Vagina (tissue), 2 donors: ENCODE measurements around the gene CPM. TPM values are rescaled to one million over a fixed set of nuclear protein-coding genes. Genes with fewer than 3 reads are reported as not detected.
A peak's percentile ranks its signal among the peaks of the same experiment; 100 is the strongest.
"Not testable (repeated sequence)": the region's sequence is repeated elsewhere in the genome, so short reads cannot be mapped to it uniquely, and the experiment has no call there.

Experiments used
- DNase-seq, 2 donors: peaks; one replicate each; pipeline ENCODE4 v3.0.0-alpha.2; 2017; ENCODE audit errors: extremely low spot score in 2 of 2
- H3K27ac ChIP-seq: fragments of 200-600 bp; sonication (generic); one replicate; pipeline ENCODE4 v1.5.1; 2019
- H3K27me3 ChIP-seq: fragments of 200-600 bp; sonication (generic); one replicate; pipeline ENCODE4 v1.5.1; 2019
- H3K36me3 ChIP-seq, 2 donors: fragments of 200-600 bp; sonication (generic); one replicate each; pipeline ENCODE4 v1.5.1; 2017 to 2019
- H3K4me1 ChIP-seq: fragments of 200-600 bp; sonication (generic); one replicate; pipeline ENCODE4 v1.5.1; 2019
- H3K4me3 ChIP-seq, 2 donors: fragments of 200-600 bp; sonication (generic); 1 replicate in 1 of 2; 2 replicates in 1 of 2; pipeline ENCODE4 v1.5.1; 2016 to 2019
- H3K9me3 ChIP-seq: fragments of 200-600 bp; sonication (generic); one replicate; pipeline ENCODE4 v1.5.1; 2019
- CTCF ChIP-seq, 3 experiments: fragments of 450-650 bp in 2 of 3; fragments of 200-600 bp in 1 of 3; sonication (generic) in 1 of 3; IDR thresholded peaks; one replicate each; pipeline ENCODE4 v1.5.1; 2017 to 2019; ENCODE audit warnings: antibody characterized with exemption in 3 of 3, mild to moderate bottlenecking in 2 of 3, moderate library complexity in 2 of 3
- POLR2A ChIP-seq, 2 donors: fragments of 450-650 bp; IDR thresholded peaks; one replicate each; pipeline ENCODE4 v1.6.1; 2017; ENCODE audit warnings: antibody characterized with exemption in 2 of 2, mild to moderate bottlenecking in 2 of 2, moderate library complexity in 2 of 2
- POLR2AphosphoS5 ChIP-seq, 2 donors: sonication (generic); formaldehyde crosslinking; IDR thresholded peaks; one replicate each; pipeline ENCODE4 v1.9.0; 2017; ENCODE audit warnings: antibody characterized with exemption in 2 of 2, mild to moderate bottlenecking in 2 of 2, low read depth in 1 of 2; ENCODE audit not compliant: insufficient read depth in 1 of 2
- intact Hi-C: fragments of 100-400 bp; cut with DNase I; formaldehyde crosslinking; loops from one replicate; pipeline ENCODE4 v1.15.1; 2023
- total RNA-seq: library from RNA; depleted of rRNA; stranded (reverse); fragments of >200 nt; gene quantifications from one replicate; pipeline ENCODE4 v1.2.3, GENCODE V29; 2016

CPM gene
- total RNA-seq, 1 donor from 2014 or later, result 35.4 TPM

DNA sequence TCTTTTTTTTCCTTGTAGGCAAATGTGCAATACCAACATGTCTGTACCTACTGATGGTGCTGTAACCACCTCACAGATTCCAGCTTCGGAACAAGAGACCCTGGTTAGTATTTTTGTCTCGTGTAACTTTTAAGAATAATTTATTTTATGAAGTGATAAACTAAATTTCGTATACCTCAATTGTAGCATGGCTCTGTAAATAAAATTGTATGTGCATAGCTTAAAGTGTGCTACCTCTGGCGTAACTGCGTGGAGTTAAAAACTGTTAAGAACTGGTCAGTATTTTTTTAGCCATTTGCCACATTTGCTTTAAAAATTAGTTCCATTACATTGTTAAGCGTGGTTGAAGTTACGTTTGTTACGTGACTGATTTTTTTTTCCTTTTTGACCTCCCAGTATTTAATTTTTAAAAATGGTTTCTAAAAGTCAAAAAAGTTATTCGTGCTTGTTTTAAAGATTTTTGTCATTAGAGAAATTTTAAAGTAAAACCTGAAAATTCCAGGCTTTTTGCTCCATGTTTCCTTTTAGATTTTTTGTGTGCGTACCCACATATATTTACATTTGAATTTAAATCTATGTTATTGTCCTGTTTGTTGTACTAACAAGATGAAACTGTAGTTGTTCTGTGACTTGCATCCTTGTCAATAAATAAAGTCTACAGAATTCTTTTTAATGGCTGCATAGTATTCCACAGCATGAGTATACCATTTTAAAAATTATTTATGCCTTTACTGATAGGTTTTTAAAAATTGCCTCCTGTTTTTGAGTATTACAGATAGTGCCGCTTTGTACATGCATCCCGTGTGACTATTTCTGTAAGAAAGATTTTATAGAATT is 123.6 kb downstream of the CPM start:
- H3K27ac ChIP-seq, result peak overlapping the region; percentile 100
- no peaks in the 10 kb centered on the region for H3K27me3 ChIP-seq
- H3K9me3 ChIP-seq, result no peaks in the 10 kb centered on the region
- peaks cover 51% of the 10 kb centered on the region for H3K4me1 ChIP-seq
- intact Hi-C loops, result no loop called here
- H3K36me3 ChIP-seq, result peaks cover 0 to 30% of the 10 kb centered on the region in 2 donors
- H3K4me3 ChIP-seq, result peak overlapping the region; percentile 65 to 98
- DNase-seq, result no peak
- TF ChIP-seq CTCF (IDR thresholded peaks at IDR 0.05) (no peak), POLR2AphosphoS5 (IDR thresholded peaks at IDR 0.05; ENCODE audit: insufficient read depth in 1 of 2, low read depth in 1 of 2) (no peak), POLR2A (IDR thresholded peaks at IDR 0.05) (no peak)

- Histone ChIP-seq H3K4me3 (peak overlapping the region; percentile 65 to 98), H3K27me3 (no peaks in the 10 kb centered on the region), H3K4me1 (peaks cover 49% of the 10 kb centered on the region), H3K9me3 (no peaks in the 10 kb centered on the region), H3K36me3 (peaks cover 0 to 22% of the 10 kb centered on the region in 2 donors), H3K27ac (peak overlapping the region; percentile 100)
- DNase-seq, result peak in 1 of 2 donors; percentile 97
- TF ChIP-seq CTCF (IDR thresholded peaks at IDR 0.05), result peak in 1 of 3 experiments; percentile 42
- peak; percentile 56 to 78 for TF ChIP-seq POLR2AphosphoS5 (IDR thresholded peaks at IDR 0.05; ENCODE audit: insufficient read depth in 1 of 2, low read depth in 1 of 2)
- peak in 1 of 2 donors; percentile 44 for TF ChIP-seq POLR2A (IDR thresholded peaks at IDR 0.05)
- intact Hi-C loops, result no loop called here
Observed at GRCh38 chr12:68808388-68809189, 124.4 kb downstream of the CPM start.

DNA sequence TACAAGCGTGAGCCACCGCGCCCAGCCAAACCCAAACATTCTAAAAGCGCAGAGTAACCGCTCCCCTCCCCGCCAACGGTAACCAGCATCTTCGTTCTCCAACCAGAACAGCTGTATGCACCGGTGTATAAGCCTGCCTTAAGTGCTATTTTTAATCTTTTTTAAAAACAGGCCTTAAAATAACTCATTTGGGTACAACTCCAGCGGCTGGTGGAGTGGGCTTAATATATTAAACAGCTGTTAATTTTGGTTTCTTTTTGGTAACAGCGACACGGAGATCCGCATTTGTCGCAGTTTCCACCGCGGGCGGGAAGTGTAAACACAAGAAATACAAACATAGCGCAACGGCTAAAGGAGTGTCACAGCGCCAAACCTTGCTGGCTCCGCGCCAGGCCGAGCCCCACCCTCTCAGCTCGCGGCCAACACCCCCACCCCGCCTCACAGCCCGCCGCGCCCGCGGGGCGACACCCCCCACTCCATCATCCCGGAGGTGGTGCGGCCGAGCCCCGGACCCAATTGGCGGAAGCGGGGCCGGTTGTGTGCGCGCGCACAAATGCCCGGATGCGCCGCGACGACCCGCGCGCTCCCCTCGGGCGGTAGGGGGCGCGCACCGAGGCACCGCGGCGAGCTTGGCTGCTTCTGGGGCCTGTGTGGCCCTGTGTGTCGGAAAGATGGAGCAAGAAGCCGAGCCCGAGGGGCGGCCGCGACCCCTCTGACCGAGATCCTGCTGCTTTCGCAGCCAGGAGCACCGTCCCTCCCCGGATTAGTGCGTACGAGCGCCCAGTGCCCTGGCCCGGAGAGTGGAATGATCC is 125.2 kb downstream of the CPM start, which contains the start of gene MDM2:
Gene MDM2 (plus strand): TSS at position 602 of the 812 bp plus-strand sequence. CDS start 301 bp downstream, outside the sequence.
- peak in 1 of 2 donors; percentile 96 for DNase-seq
- no peaks in the 10 kb centered on the region for H3K27me3 ChIP-seq
- H3K36me3 ChIP-seq, result peaks cover 0 to 17% of the 10 kb centered on the region in 2 donors
- H3K4me1 ChIP-seq, result peaks cover 41% of the 10 kb centered on the region
- peak within 1 kb of the TSS; percentile 100 for H3K27ac ChIP-seq
- intact Hi-C loops, result no loop called here
- TF ChIP-seq CTCF (IDR thresholded peaks at IDR 0.05) (peak in 2 of 3 experiments; percentile 82 to 85), POLR2A (IDR thresholded peaks at IDR 0.05) (peak in 1 of 2 donors; percentile 89), POLR2AphosphoS5 (IDR thresholded peaks at IDR 0.05; ENCODE audit: insufficient read depth in 1 of 2, low read depth in 1 of 2) (peak; percentile 58 to 95)
- peak within 1 kb of the TSS; percentile 65 to 98 for H3K4me3 ChIP-seq
- no peaks in the 10 kb centered on the region for H3K9me3 ChIP-seq

DNA sequence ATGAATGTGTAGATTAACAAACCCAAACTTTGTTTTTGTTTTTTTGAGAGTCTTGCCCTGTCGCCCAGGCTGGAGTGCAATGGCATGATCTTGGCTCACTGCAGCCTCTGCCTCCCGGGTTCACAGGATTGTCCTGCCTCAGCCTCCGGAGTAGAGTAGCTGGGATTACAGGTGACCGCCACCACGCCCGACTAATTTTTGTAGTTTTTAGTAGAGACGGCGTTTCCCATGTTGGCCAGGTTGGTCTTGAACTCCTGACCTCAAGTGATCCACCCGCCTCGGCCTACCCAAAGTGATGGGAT is 125.7 kb downstream of the CPM start:
- Histone ChIP-seq H3K4me1 (peaks cover 38% of the 10 kb centered on the region), H3K4me3 (peak overlapping the region; percentile 65 to 98), H3K36me3 (peaks cover 0 to 17% of the 10 kb centered on the region in 2 donors), H3K27ac (peak overlapping the region; percentile 100)
- H3K9me3 ChIP-seq, DNase-seq, H3K27me3 ChIP-seq, intact Hi-C loops: not testable (repeated sequence)
